Measurements from ENCODE around the gene MTMR6. TPM values are rescaled to one million over a fixed set of nuclear protein-coding genes. Genes with fewer than 3 reads are reported as not detected.

The MTMR6 gene
- total and polyA plus RNA-seq, 4 donors, result 11.2 to 20.7 (median 15.4) TPM

GRCh38 chr13:25222740-25223139 is 64.5 kb downstream of the MTMR6 start:
- Histone ChIP-seq H3K4me3 (ENCODE audit: low read length in 2 of 2) (no peak overlapping the region), H3K36me3 (ENCODE audit: control insufficient read depth in 1 of 2, insufficient read depth in 2 of 2, low read length in 1 of 2) (no peaks in the 10 kb centered on the region), H3K9me3 (ENCODE audit: control insufficient read depth, low read length) (no peaks in the 10 kb centered on the region), H3K27ac (ENCODE audit: low read depth in 1 of 2, low read length in 2 of 2) (no peak overlapping the region), H3K4me1 (ENCODE audit: control insufficient read depth in 1 of 2, insufficient read depth in 2 of 2, low read length in 2 of 2) (no peaks in the 10 kb centered on the region), H3K27me3 (ENCODE audit: control insufficient read depth in 1 of 2, insufficient read depth in 2 of 2, low read length in 1 of 2) (no peaks in the 10 kb centered on the region)
- WGBS, 2 donors, result 85 to 91% methylated on average over 9 of the region's 9 CpGs
- intact Hi-C loops (cut with DNase I), result no loop called here
- ATAC-seq (ENCODE audit: low FRiP score) (no peak), DNase-seq (no peak)

DNA sequence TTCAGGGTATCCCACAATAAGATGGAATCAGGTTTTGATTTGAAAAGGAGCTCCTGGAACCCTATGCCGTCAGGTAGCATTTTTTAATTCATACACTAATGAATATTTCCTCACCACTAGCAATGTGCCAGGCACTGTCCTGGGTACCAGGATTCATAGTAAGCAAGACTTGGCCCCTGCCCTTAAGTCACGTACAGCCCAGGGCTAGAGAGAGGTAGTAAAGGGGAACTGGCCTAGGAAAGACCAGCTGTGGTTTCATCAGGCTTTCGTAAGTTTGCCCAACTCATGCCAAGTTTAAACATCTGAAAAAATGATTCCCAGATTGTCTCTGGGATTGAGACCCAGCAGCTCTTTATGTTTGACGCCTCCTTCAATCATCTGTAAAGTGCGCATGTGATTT is 69.3 kb downstream of the MTMR6 start:
- 74 to 83% methylated on average over 5 of the region's 5 CpGs for WGBS, 2 donors
- Histone ChIP-seq H3K36me3 (ENCODE audit: control insufficient read depth in 1 of 2, insufficient read depth in 2 of 2, low read length in 1 of 2) (no peaks in the 10 kb centered on the region), H3K4me1 (ENCODE audit: control insufficient read depth in 1 of 2, insufficient read depth in 2 of 2, low read length in 2 of 2) (no peaks in the 10 kb centered on the region), H3K27ac (ENCODE audit: low read depth in 1 of 2, low read length in 2 of 2) (no peak overlapping the region), H3K27me3 (ENCODE audit: control insufficient read depth in 1 of 2, insufficient read depth in 2 of 2, low read length in 1 of 2) (no peaks in the 10 kb centered on the region), H3K4me3 (ENCODE audit: low read length in 2 of 2) (no peak overlapping the region), H3K9me3 (ENCODE audit: control insufficient read depth, low read length) (no peaks in the 10 kb centered on the region)
- intact Hi-C loops (cut with DNase I), result no loop called here
- ATAC-seq (ENCODE audit: low FRiP score) (no peak), DNase-seq (no peak)

DNA sequence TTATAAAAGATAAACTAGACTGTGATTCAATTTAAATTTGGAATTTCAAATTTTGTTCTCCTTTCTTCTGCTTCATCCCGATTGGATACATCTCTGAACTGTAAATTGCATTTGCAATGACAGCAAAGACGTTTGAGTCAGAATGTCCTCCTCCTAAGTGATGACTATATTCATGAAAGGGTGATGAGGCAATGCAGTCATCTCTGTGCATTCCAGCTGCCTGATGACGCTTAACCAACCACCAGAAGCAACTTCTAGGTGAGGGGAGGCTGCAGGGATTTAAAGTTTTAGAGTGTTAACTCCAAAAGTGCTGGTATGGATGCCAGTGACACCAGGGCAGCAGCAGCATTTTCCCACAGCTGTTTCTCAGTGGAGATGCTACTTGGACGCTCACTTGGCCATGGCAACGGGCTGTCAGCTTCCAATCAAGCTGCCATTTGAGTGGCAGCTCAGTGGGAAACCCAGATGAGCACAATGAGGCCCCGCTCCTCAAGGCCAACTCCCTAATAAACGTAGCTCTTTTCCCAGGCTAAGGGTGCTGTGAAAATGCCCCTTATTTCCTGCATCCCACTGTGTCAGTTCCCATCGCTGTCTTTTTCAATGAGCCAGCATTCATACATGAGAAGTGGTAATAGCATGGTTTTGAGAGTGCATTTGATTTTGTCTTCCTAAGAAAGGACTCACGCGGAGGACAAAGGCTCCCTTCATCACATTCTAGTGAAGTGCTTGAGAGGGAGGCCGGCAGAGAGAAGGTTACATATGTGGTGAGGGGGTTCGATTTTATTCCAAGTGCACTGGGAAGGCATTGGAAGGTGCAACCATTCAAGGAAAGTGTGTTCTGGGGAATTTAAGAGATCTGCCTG is 70.0 kb downstream of the MTMR6 start:
- no peak for DNase-seq
- ATAC-seq (ENCODE audit: low FRiP score), result no peak
- 65 to 69% methylated on average over 12 of the region's 12 CpGs for WGBS, 2 donors
- no peaks in the 10 kb centered on the region for H3K36me3 ChIP-seq (ENCODE audit: control insufficient read depth in 1 of 2, insufficient read depth in 2 of 2, low read length in 1 of 2)
- H3K27ac ChIP-seq (ENCODE audit: low read depth in 1 of 2, low read length in 2 of 2), result no peak overlapping the region
- no peaks in the 10 kb centered on the region for H3K4me1 ChIP-seq (ENCODE audit: control insufficient read depth in 1 of 2, insufficient read depth in 2 of 2, low read length in 2 of 2)
- no peaks in the 10 kb centered on the region for H3K27me3 ChIP-seq (ENCODE audit: control insufficient read depth in 1 of 2, insufficient read depth in 2 of 2, low read length in 1 of 2)
- no peaks in the 10 kb centered on the region for H3K9me3 ChIP-seq (ENCODE audit: control insufficient read depth, low read length)
- intact Hi-C loops (cut with DNase I), result no loop called here
- H3K4me3 ChIP-seq (ENCODE audit: low read length in 2 of 2), result no peak overlapping the region

DNA sequence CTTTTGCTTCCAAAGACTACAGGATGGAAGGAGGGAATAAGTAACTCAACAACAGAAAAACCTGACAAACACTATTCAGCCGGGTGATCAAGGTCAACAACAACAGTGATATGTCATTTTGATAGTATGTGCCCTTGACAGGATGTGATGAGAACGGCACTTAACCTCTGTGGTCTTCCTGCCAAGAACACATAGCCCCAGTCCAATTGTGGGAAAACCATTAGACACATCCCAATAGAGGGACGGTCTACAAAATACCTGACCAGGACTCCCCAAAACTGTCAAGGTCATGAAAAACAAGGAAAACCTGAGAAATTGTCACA is 72.1 kb downstream of the MTMR6 start:
- Histone ChIP-seq H3K27me3 (ENCODE audit: control insufficient read depth in 1 of 2, insufficient read depth in 2 of 2, low read length in 1 of 2) (no peaks in the 10 kb centered on the region), H3K36me3 (ENCODE audit: control insufficient read depth in 1 of 2, insufficient read depth in 2 of 2, low read length in 1 of 2) (no peaks in the 10 kb centered on the region), H3K4me1 (ENCODE audit: control insufficient read depth in 1 of 2, insufficient read depth in 2 of 2, low read length in 2 of 2) (no peaks in the 10 kb centered on the region), H3K4me3 (ENCODE audit: low read length in 2 of 2) (no peak overlapping the region), H3K9me3 (ENCODE audit: control insufficient read depth, low read length) (no peaks in the 10 kb centered on the region), H3K27ac (ENCODE audit: low read depth in 1 of 2, low read length in 2 of 2) (no peak overlapping the region)
- DNase-seq (no peak), ATAC-seq (ENCODE audit: low FRiP score) (no peak)
- intact Hi-C loops (cut with DNase I), result no loop called here
- 63 to 73% methylated on average over 3 of the region's 3 CpGs for WGBS, 2 donors

DNA sequence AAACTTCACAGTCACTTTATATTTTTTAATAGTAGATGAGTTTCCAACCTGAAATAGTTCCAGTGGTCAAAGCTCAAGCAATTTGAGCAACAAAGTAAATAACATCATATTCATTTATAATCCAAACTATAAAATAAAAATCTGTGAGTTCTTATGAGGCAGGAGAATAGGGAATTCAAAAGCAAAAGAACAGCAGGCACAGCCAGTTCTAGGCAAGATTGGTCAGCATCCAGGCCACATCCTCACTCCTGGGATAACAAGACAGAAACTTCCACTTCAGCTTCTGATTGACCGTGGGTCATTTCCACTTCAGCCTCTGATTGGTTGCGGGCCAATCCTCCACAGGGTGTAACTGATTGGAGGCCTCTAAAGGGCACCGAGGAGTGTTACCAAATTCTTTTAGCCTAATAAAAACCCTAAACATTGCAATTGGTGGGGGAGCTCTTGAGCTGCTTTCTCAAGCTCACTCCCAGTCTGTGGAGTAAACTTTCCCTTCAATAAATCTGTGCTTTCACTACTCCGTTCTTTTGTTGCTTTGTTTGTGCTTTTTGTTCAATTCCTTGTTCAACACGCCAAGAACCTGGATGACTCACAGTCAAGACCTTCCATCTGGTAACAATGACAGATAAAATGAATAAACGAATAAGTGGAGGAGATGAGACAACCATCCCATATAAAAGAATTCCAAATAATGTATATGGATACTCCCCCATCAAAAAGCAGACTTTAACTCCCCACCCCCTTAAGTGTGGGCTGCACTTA is 72.6 kb downstream of the MTMR6 start:
- ATAC-seq (ENCODE audit: low FRiP score), result no peak
- intact Hi-C loops (cut with DNase I), result no loop called here

DNA sequence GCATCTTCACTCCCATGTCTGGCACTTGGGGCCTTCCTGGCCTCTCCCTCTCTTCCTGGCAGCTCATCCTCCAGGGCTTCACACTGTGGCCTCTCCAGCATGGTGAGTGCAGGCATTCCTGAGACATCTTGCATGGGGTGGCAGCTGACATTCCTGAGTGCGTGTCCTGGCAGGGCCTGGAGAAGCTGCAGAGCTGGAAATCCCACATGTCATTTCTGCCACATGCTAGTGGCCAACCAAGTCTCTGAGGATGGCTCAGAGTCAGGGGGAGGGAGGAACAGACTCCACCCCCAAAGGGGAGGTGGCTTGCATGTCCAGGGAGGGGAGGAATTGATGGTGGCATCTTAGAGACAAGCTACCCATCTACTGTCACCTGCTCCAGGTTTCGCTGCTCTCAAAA is 73.6 kb downstream of the MTMR6 start:
- no peaks in the 10 kb centered on the region for H3K27me3 ChIP-seq (ENCODE audit: control insufficient read depth in 1 of 2, insufficient read depth in 2 of 2, low read length in 1 of 2)
- no peaks in the 10 kb centered on the region for H3K4me1 ChIP-seq (ENCODE audit: control insufficient read depth in 1 of 2, insufficient read depth in 2 of 2, low read length in 2 of 2)
- DNase-seq (no peak), ATAC-seq (ENCODE audit: low FRiP score) (no peak)
- WGBS, 2 donors, result 87 to 93% methylated on average over 2 of the region's 2 CpGs
- no peak overlapping the region for H3K4me3 ChIP-seq (ENCODE audit: low read length in 2 of 2)
- no peaks in the 10 kb centered on the region for H3K36me3 ChIP-seq (ENCODE audit: control insufficient read depth in 1 of 2, insufficient read depth in 2 of 2, low read length in 1 of 2)
- H3K27ac ChIP-seq (ENCODE audit: low read depth in 1 of 2, low read length in 2 of 2), result no peak overlapping the region
- H3K9me3 ChIP-seq (ENCODE audit: control insufficient read depth, low read length), result no peaks in the 10 kb centered on the region
- intact Hi-C loops (cut with DNase I), result no loop called here

More for the DNA sequence above, 72.6 kb downstream of the MTMR6 start:
- no peak overlapping the region for H3K4me3 ChIP-seq (ENCODE audit: low read length in 2 of 2)
- H3K27me3 ChIP-seq (ENCODE audit: control insufficient read depth in 1 of 2, insufficient read depth in 2 of 2, low read length in 1 of 2), result no peaks in the 10 kb centered on the region
- WGBS, 2 donors, result 53 to 55% methylated on average over 6 of the region's 6 CpGs
- no peaks in the 10 kb centered on the region for H3K9me3 ChIP-seq (ENCODE audit: control insufficient read depth, low read length)
- H3K36me3 ChIP-seq (ENCODE audit: control insufficient read depth in 1 of 2, insufficient read depth in 2 of 2, low read length in 1 of 2), result no peaks in the 10 kb centered on the region
- DNase-seq, result no peak
- no peaks in the 10 kb centered on the region for H3K4me1 ChIP-seq (ENCODE audit: control insufficient read depth in 1 of 2, insufficient read depth in 2 of 2, low read length in 2 of 2)
- H3K27ac ChIP-seq (ENCODE audit: low read depth in 1 of 2, low read length in 2 of 2), result no peak overlapping the region

- Histone ChIP-seq H3K9me3 (ENCODE audit: control insufficient read depth, low read length) (no peaks in the 10 kb centered on the region), H3K27me3 (ENCODE audit: control insufficient read depth in 1 of 2, insufficient read depth in 2 of 2, low read length in 1 of 2) (no peaks in the 10 kb centered on the region), H3K27ac (ENCODE audit: low read depth in 1 of 2, low read length in 2 of 2) (no peak overlapping the region), H3K4me1 (ENCODE audit: control insufficient read depth in 1 of 2, insufficient read depth in 2 of 2, low read length in 2 of 2) (no peaks in the 10 kb centered on the region), H3K36me3 (ENCODE audit: control insufficient read depth in 1 of 2, insufficient read depth in 2 of 2, low read length in 1 of 2) (no peaks in the 10 kb centered on the region), H3K4me3 (ENCODE audit: low read length in 2 of 2) (no peak overlapping the region)
- ATAC-seq (ENCODE audit: low FRiP score) (no peak), DNase-seq (no peak)
- 65 to 70% methylated on average over 13 of the region's 13 CpGs for WGBS, 2 donors
- intact Hi-C loops (cut with DNase I), result no loop called here
These were observed 76.3 kb downstream of the MTMR6 start for GRCh38 chr13:25210842-25211569.

GRCh38 chr13:25207291-25207810 is 79.9 kb downstream of the MTMR6 start:
- Histone ChIP-seq H3K27ac (ENCODE audit: low read depth in 1 of 2, low read length in 2 of 2) (no peak overlapping the region), H3K9me3 (ENCODE audit: control insufficient read depth, low read length) (no peaks in the 10 kb centered on the region), H3K4me1 (ENCODE audit: control insufficient read depth in 1 of 2, insufficient read depth in 2 of 2, low read length in 2 of 2) (no peaks in the 10 kb centered on the region), H3K4me3 (ENCODE audit: low read length in 2 of 2) (no peak overlapping the region), H3K27me3 (ENCODE audit: control insufficient read depth in 1 of 2, insufficient read depth in 2 of 2, low read length in 1 of 2) (no peaks in the 10 kb centered on the region), H3K36me3 (ENCODE audit: control insufficient read depth in 1 of 2, insufficient read depth in 2 of 2, low read length in 1 of 2) (no peaks in the 10 kb centered on the region)
- intact Hi-C loops (cut with DNase I), result no loop called here
- ATAC-seq (ENCODE audit: low FRiP score) (no peak), DNase-seq (no peak)
- WGBS, 2 donors, result 85 to 88% methylated on average over 8 of the region's 8 CpGs

All from aorta (tissue), 5 donors.